Stimulated activated CD8-positive, alpha-beta memory T cell treated with anti-CD3 and anti-CD28 coated beads, Interleukin-7, amount 100 ng/mL, for 4 hours (primary cell): ENCODE results near the gene SLPI.

ENCODE experiments used
- DNase-seq, 2 donors: peaks; one replicate each; pipeline ENCODE4 v3.0.0-alpha.2; 2020; ENCODE audit warnings: low read depth in 2 of 2

The SLPI gene

DNA sequence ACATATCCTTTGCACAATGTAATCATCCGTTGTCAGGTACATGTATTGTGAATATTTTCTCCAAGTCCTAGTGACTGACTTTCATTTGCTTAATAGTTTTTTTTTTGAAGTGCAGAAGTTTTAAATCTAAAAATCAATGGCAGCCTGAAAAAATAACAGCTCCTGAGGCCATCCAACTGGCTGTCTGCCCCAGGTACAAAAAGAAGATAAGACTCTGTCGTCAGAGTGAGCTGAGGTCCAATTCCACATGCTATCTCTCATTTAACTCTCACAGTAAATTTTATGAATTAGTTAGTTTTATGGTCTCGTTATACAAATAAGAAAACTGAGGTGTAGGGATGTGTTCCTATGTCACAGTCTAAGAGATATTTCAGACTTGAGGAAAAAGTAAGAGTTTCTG lies 21.0 kb upstream of the SLPI start:
- DNase-seq = no peak

DNA sequence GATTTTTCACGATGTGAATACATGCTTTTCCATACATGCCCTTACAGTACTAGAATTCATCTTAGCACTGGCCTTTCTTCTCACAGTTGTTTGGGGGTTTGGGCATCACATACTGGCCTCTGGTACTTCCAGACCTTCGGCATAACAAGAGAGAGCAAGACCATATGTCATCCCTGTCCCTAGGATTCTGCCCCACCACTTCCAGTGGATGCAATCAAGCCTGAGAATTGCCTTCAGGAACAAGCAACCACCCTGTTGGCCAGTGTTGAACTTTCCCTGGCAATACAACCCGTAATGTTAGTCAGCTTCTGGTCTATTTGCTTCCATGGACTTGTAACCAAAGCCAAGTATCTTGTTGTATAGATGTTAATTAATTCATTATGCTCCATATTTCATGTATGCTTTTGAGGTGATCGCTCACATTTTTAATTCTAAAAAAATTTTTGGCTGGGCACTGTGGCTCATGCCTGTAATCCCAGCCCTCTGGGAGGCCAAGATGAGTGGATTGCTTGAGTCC lies 15.4 kb upstream of the SLPI start:
- DNase-seq = no peak

DNA sequence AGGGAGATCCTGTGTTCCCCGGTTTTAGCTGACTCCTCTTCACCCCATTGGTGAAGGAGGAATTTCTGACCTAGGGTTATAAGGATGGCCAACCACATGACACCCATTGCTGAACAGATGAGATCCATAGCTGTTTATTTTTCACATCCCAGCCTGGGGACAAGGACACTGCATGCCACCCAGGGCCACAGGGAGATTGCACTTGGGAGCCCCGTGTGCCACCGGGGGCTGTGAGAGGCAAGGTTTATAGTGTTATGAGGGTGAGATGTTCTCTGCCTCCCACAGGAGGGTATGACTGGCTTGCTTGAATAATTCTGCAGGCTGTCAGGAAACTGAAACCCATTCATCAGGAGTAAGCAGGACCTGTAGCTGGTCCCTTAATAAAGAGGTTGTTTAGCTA lies 14.7 kb upstream of the SLPI start:
- DNase-seq = no peak

DNA sequence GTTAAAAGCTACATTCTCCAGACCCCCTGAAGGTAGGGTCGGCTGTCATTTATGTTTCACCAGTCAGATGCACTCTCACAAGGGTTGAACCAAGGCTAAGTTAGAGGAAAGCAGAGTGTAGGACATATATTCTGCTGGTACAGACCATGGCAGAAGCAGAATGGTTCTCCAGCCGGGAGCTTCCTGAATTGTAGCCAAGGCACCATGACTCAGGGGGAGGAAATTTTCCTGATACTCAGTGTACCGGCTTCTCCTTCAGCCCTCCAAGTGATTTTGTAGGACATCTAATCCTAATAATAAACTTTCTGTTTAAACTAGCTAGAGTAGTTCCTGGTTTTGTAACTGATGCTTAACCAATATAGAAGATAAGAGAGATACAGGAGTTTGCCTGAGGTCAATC lies 14.2 kb upstream of the SLPI start:
- DNase-seq = no peak

DNA sequence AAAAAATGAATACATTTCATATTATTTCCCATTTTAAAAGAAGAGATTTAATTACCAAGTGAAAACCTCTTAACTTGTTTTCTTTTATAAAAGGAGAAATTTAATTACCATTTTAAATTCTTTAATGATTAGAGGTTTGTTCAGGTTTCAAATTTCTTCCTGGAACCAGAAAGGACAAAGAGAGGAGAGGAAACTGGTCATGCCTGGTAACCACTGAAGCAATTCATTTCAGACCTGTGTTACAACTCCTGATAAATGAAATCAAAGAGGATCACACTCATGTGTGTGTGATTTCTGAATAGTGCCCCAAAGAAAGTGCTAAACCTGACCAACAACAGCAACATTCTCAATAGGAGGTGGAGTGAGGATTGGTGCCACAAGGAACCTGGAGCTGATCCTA lies 12.6 kb upstream of the SLPI start:
- no peak for DNase-seq

DNA sequence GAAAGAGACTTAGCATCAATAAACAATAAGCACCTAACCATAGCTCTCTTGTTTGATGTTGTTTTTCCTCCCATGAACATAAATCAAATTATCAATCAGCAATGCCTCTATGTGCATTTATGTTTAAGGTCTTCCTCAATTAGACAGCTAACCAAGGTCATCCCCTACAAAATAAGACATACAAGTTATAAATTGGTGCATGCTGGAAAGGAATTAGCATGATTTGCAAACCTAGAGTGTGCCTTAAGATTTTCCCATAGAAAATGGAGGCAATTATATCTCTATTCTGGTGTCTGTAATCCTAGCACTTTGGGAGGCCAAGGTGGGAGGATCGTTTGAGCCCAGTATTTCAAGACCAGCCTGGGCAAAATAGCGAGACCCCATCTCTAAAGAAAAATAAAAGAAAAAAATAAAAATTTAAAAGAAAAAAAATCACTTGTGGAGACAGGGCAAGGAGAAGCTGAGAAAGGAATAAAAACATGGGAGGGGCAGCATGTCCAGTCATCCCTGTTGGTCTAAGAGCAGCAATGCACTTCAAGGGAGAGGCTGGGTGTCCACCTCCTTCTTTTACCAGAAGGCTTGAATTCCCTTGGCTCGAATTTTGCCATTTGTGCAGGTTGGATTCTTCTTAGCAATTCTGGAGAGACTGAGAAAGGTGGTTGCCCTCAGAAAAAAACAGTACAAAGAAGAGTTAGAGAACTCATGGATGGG lies 9.3 kb upstream of the SLPI start:
- DNase-seq = no peak

DNA sequence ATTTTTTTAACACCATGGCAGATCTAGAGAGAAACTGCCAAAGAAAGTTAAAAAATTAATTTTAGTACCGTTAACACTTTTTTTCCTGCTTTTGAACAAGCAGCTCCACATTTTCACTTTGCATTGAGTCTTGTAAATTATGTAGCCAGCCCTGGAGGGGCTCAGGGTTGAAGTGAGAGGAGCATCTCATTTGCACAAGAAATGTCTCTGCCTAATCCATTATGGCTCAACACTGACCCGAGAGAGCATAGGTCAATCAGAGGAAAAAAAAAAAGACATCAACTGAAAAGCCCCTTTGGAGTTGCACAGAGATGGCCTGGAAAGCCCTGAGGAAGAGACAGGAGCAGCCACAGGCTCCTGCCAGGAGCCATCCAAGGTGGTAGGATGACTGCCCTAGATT lies 4.3 kb upstream of the SLPI start:
- DNase-seq = no peak

DNA sequence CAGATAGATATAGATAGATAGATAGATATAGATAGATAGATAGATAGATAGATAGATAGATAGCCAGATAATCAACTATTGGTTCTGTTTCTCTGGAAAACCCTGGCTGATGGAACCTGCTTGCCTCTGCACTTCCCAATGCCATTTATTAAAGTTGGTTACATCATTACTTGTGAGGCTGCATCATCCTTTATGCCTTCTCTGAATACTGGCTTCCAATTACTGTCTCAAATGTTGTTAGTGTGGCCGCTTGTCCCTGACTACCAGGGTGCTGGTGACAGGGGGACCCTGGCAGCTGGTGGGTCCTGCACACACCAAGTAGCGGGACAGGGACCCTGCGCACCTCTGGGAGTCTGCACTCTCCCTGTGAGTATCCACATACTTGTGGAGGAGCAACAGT lies 3.9 kb upstream of the SLPI start:
- no peak for DNase-seq

DNA sequence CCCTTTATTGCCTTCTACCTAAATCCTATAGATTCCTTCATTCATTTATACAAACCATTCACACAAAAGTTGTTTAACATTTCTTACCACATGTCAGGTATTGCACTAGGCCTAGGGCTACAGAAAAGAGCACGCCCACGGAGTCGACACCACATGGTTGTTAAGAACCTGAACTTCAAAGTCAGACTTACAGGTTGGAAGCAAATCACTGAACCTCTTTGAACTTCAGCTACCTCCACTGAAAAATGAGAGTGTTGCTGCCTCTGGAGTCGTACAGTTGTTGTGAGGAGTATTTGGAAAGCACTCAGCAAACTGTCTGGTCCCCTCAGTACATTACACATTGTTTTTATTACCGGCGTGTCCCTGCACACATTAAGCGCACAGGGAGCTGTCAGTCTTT lies 3.3 kb upstream of the SLPI start:
- no peak for DNase-seq

DNA sequence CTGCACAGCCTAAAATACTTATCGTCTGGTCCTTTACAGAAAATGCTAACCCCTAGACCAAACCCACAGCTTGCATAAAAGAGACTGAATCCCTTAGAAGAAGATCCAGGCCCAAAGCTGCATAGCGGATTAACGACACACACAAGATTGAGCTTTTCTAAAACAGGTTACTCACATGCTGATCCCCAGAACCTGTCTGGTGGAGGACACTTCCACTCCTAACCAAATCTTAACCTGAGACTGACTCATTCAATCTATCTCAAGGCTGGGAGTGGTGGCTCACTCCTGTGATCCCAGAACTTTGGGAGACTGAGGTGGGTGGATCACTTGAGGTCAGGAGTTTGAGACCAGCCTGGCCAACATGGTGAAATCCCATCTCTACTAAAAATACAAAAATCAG lies 2.8 kb upstream of the SLPI start:
- DNase-seq = no peak

DNA sequence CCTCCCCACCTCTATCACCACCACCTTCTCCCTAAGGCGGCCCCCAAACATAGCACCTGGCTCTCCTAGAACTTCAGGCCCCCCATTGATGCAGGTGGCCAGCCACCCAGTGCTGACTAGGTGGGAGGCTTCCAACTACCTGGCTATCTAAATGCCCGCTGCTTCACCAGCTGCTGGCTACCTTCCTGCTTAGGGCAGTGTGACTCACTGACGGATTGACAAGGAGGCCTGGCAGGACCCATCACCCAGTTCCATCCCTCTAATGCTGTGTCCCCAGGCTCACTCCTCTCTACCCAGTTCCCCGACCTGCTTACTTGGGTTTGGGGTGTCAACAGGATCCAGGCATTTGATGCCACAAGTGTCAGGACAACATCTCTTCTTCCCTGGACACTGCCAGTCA lies 1.1 kb downstream of the SLPI start:
- no peak for DNase-seq

DNA sequence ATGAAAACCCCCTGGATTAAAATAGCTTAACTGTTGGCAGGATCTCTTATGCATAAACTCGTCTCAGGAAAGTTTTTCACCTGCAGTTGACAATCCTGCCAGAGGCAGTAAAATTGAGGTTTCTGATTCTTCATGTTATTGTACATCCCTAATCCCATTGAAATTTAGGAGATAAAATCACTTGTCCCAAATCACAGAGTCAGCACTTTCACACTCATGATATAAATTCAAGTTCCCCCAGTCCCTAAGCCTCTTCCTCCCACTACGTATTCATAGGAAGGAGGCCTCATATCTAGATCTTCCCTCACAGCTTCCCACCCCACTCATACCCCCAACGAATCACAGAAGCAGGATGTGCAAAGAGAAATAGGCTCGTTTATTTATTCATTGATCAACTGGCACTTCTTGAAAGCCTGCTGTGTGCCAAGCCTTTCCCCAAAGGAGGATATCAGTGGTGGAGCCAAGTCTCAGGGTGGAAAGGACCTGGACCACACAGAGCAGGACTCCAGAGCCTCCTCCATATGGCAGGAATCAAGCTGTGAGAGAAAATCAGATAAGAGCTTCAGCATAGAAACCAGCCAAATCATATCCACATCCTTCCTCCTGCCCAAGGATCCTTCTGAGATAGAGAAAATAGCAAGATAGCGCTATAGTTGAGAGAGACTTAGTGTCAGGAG lies 2.3 kb downstream of the SLPI start:
- DNase-seq = no peak

DNA sequence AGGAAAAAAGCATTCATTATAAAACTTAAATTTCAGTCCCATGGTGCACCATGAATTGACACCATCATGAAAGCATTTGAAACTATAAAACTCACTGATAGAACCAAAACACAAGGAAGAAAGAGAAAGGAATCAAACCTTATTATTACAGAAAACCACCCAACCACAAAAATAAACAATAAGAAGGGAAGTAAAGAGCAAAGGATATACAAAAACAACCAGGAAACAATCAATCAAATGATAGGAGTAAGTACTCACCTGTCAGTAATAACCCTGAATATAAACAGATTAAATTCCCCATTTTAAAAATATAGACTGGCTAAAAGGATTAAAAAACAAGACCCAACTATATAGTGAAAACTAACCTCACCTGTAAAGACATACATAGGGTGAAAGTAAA lies 5.8 kb downstream of the SLPI start:
- no peak for DNase-seq

DNA sequence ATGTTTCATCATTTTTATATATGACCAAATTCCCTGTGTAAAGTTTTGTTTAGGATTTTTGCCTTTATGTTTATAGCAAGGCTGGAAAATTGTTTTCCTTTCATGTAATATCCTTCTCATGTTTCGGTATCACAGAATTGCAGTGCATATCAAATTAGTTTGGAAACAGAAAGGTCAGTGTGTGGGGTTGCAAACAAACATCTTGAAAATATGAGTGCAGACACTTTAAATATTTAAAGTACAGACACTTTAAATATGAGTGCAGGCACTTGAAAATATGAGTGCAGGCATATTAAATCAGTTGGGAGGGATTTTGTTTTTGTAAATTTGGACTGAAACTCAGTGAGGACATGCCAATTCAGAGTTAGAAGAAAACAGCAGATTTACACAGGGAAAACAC lies 6.5 kb downstream of the SLPI start:
- DNase-seq = no peak

DNA sequence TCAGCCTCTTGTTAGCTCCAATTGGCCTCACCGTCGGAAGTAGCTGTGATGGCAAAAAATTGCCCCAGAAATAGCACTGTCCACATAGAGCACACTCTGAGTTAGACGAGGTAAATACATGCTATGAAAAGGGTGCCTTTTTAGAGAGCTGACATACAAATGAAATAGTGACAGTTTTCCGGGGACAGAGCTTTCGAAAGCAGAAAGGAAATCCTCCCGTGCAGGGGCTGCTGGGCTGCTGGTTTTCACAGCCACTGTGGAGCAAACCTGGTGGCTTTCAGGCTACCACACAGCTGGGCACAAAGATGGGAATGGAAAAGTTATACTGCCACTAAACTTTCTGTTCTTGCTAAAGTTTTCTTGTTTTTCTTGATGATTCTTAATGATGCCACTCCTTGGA lies 8.3 kb downstream of the SLPI start:
- no peak for DNase-seq

DNA sequence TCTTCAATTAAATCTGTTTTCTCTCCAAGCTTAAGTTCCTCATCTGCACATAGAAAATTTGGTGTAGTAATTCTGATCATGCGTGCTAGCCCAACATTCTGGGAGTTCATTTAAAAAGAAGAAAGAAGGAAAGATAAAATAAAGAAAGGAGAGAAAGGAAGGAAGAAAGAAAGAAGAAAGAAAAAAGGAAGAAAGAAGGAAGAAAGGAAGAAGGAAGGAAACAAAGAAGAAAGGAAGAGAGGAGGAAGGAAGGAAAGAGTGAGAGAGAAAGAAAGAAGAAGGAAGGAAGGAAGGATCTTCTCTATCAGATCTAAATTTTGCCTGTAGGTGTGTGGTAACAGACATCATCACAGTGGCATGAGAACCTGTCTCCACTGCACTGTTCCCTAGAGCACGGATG lies 16.2 kb downstream of the SLPI start:
- no peak for DNase-seq

DNA sequence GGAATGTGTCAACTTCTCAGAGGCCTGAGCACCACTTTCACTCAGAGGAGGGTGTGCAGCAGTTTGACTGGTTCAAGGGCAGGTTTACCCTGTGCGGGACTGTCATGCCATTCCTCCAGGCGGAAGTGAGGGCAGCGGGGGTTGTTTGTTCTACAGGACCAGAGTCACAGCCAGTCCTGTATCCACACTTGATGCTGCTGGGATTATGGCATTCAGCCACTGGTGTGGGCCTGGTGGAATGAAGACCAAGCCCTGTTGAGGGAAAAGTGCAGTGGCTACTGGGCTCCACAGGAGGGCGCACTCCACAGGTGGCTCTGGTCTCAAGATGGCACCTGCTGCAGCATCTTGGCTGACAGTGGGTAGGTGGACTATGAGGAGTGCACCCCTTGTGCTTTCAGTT lies 18.4 kb downstream of the SLPI start:
- no peak for DNase-seq

DNA sequence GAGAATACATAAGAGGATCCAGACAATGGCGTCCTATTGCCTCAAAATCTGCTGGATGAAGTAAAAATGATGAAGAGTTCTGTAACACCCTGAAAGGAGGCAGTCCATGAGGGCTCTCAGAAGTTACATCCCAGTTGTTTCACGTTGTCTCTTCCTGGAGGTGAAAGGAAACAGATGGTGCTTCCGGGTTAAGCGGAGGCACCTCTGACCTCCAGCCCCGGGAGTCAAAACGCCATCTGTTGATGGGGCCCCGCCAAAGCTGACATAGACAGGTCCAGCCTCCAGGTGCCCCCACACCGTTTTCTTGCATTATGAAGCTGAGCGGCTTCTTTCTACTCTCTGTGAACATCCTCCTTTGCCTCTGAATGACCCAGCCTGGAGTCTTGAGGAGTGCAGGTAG lies 23.7 kb downstream of the SLPI start:
- no peak for DNase-seq

DNA sequence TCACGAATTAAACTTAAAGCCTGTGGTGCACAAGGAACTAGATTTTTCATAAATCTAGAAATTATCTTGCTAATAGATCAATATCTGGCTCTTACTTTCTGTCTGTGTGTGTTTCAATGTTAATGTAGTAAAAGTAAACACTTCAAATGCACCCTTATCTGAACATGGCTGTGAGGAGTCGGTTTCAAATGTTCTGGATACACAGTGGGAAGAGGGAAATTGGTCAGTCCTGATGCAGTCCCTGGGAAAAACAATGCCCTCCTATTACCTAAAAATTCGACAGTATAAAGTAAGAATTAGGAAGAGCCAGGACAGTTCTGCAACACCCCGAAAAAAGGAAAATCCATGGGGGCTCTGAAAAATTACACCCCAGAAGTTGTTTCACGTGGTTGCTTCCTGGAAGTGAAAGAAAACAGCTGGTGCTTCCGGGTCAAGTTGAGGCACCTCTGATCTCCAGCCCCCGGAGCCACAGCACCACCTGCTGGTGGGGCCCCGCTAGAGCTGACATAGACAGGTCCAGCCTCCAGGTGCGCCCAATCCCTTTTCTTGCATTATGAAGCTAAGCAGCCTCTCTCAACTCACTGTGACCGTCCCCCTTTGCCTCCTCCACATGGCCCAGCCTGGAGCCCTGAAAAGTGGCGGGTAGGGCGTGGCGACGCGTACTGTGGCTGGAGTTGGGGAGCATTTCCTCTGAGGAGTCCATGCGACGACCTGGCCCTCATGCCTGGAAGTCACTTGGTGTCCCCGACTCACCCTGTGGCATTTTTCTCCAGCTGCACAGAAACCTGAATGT lies 24.9 kb downstream of the SLPI start:
- peak in 1 of 2 donors; percentile 6 for DNase-seq

DNA sequence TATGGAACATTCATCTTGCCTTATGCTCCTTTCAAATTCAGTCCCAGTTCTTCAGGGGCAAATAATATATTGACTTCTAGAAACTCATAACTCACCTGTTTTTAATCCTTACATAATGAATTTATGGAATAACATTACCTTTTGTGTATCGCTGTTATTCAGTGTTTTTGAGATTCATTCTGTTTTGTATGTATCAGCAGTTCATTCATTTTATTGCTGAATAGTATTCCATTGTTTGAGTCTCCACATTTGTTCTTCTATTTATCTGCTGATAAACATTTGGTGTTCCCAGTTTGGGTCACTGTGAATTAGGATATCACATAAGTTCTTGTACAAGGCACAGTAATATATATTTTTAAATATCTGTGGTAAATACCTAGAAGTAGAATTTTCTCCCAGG lies 28.1 kb downstream of the SLPI start:
- DNase-seq = no peak

DNA sequence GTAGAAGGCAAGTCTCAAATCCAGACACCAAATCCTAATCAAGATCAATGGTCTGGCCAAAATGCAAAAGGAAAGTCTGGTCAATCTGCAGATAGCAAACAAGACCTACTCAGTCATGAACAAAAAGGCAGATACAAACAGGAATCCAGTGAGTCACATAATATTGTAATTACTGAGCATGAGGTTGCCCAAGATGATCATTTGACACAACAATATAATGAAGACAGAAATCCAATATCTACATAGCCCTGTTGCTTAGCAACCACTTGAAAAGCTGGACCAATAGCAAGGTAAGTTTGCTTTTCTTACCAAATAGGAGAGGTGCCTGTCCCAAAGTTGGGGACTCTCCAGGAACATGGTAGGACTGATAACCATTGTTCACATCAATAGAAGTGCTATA lies 31.2 kb downstream of the SLPI start:
- no peak for DNase-seq

DNA sequence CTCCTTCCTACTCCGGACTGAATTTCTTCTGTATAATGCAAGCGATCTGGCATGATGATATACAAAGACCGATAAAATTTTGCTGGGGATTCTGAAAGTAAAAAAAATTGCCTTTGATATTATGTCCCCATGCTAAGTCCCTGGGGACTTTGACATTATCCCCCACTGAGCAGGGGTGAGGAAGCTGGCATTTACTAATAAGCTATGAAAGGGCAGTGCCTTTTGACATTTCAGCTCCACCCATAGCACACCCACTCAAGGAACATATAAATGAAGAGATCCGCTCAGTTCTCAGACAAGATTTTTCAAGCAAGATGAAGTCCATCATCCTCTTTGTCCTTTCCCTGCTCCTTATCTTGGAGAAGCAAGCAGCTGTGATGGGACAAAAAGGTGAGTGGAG lies 33.3 kb downstream of the SLPI start, which contains the start of gene SEMG2:
TSS of gene SEMG2 (plus strand) at position 298 of the 400 bp plus-strand sequence. CDS start at position 315, 17 bp downstream.
- no peak for DNase-seq

DNA sequence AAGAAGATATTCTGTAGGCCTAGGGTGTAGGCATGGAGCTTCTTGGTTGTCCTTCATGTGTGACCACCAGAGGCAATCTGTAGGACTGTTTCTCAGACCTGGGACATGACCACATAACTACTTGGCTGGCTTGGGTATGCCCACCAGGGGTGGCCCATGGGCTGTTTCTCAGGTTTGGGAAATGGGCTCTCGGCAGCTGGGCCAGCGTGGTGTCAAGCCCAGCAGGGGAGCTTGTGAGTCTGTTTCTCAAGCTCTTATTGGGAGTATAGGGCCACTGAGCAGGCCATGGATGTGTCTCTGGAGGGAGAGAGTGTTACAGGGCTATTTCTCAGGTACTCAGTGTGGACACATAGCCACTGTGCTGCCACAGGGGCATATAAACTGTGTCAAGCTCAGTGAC lies 35.7 kb downstream of the SLPI start:
- no peak for DNase-seq
